Neural cell (in vitro differentiated cells): ENCODE results near the gene CALHM2.

Source experiments
- EP300 ChIP-seq: fragments of 450-650 bp; conservative IDR thresholded peaks from 2 replicates; pipeline ENCODE4 v1.6.1; 2014; ENCODE audit warnings: antibody characterized with exemption, mild to moderate bottlenecking, moderate library complexity; ENCODE audit not compliant: poor library complexity, severe bottlenecking
- RAD21 ChIP-seq: fragments of 450-650 bp; conservative IDR thresholded peaks from 2 replicates; pipeline ENCODE4 v1.6.1; 2014; ENCODE audit warnings: antibody characterized with exemption, mild to moderate bottlenecking, moderate library complexity
- TF ChIP-seq, protein P1 (sequence below): fragments of 450-650 bp; IDR thresholded peaks from 2 replicates; pipeline ENCODE4 v1.5.1; 2014; ENCODE audit warnings: antibody characterized with exemption, mild to moderate bottlenecking, moderate library complexity; ENCODE audit not compliant: poor library complexity, severe bottlenecking
- TF ChIP-seq, protein P2 (sequence below): IDR thresholded peaks from 2 replicates; pipeline ENCODE4 v1.6.1; 2012; ENCODE audit warnings: borderline replicate concordance

DNA sequence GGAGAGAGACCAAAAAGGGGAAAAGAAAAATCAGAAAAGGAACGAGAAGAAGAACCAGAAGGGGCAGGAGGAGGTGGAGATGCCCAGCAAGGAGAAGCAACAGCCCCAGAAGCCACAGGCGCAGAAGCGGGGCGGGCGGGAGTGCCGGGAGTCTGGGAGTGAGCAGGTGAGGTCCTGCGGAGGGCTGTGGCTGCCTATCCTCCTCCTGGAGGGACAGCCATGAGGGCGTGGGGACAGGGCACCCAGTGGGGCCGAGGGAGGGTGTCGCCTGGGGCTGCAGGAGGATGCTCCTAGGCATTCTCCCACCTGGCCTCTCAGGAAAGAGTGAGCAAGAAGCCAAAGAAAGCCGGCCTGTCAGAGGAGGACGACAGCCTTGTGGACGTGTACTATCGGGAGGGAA lies 11.8 kb downstream of the CALHM2 start:
- TF ChIP-seq, protein P1, sequence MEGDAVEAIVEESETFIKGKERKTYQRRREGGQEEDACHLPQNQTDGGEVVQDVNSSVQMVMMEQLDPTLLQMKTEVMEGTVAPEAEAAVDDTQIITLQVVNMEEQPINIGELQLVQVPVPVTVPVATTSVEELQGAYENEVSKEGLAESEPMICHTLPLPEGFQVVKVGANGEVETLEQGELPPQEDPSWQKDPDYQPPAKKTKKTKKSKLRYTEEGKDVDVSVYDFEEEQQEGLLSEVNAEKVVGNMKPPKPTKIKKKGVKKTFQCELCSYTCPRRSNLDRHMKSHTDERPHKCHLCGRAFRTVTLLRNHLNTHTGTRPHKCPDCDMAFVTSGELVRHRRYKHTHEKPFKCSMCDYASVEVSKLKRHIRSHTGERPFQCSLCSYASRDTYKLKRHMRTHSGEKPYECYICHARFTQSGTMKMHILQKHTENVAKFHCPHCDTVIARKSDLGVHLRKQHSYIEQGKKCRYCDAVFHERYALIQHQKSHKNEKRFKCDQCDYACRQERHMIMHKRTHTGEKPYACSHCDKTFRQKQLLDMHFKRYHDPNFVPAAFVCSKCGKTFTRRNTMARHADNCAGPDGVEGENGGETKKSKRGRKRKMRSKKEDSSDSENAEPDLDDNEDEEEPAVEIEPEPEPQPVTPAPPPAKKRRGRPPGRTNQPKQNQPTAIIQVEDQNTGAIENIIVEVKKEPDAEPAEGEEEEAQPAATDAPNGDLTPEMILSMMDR = no peak
- TF ChIP-seq EP300 (no peak), RAD21 (no peak)
- TF ChIP-seq, protein P2, sequence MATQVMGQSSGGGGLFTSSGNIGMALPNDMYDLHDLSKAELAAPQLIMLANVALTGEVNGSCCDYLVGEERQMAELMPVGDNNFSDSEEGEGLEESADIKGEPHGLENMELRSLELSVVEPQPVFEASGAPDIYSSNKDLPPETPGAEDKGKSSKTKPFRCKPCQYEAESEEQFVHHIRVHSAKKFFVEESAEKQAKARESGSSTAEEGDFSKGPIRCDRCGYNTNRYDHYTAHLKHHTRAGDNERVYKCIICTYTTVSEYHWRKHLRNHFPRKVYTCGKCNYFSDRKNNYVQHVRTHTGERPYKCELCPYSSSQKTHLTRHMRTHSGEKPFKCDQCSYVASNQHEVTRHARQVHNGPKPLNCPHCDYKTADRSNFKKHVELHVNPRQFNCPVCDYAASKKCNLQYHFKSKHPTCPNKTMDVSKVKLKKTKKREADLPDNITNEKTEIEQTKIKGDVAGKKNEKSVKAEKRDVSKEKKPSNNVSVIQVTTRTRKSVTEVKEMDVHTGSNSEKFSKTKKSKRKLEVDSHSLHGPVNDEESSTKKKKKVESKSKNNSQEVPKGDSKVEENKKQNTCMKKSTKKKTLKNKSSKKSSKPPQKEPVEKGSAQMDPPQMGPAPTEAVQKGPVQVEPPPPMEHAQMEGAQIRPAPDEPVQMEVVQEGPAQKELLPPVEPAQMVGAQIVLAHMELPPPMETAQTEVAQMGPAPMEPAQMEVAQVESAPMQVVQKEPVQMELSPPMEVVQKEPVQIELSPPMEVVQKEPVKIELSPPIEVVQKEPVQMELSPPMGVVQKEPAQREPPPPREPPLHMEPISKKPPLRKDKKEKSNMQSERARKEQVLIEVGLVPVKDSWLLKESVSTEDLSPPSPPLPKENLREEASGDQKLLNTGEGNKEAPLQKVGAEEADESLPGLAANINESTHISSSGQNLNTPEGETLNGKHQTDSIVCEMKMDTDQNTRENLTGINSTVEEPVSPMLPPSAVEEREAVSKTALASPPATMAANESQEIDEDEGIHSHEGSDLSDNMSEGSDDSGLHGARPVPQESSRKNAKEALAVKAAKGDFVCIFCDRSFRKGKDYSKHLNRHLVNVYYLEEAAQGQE = no peak
